ENCODE data around the gene GTF3C4. TPM values are rescaled to one million over a fixed set of nuclear protein-coding genes. Genes with fewer than 3 reads are reported as not detected.

Gene GTF3C4
- polyA plus RNA-seq (ENCODE audit: insufficient read length) = 14.3 TPM

GRCh38 chr9:132670457-132671391 is at the start of gene GTF3C4:
Gene GTF3C4 (plus strand): TSS chr9:132670464. CDS start chr9:132670599, 135 bp downstream.
- DNase-seq = peak; percentile 16

- DNase-seq = no peak
Observed at GRCh38 chr9:132622159-132622558, 48.1 kb upstream of the GTF3C4 start.

GRCh38 chr9:132626285-132626684 is 44.0 kb upstream of the GTF3C4 start:
- no peak for DNase-seq

GRCh38 chr9:132627106-132627505 is 43.2 kb upstream of the GTF3C4 start:
- no peak for DNase-seq

- DNase-seq = no peak
Observed at GRCh38 chr9:132627594-132627993, 42.7 kb upstream of the GTF3C4 start.

- DNase-seq = no peak
Observed at GRCh38 chr9:132628746-132629145, 41.5 kb upstream of the GTF3C4 start.

GRCh38 chr9:132630116-132630515 is 40.1 kb upstream of the GTF3C4 start:
- no peak for DNase-seq

- DNase-seq = no peak
Observed at GRCh38 chr9:132630811-132631210, 39.5 kb upstream of the GTF3C4 start.

- no peak for DNase-seq
Observed at GRCh38 chr9:132631280-132631679, 39.0 kb upstream of the GTF3C4 start.

GRCh38 chr9:132631685-132632084 is 38.6 kb upstream of the GTF3C4 start:
- no peak for DNase-seq

- DNase-seq = no peak
Observed at GRCh38 chr9:132632413-132633129, 37.7 kb upstream of the GTF3C4 start.

- no peak for DNase-seq
Observed at GRCh38 chr9:132634327-132634726, 35.9 kb upstream of the GTF3C4 start.

- no peak for DNase-seq
Observed at GRCh38 chr9:132637351-132637750, 32.9 kb upstream of the GTF3C4 start.

GRCh38 chr9:132637801-132638200 is 32.5 kb upstream of the GTF3C4 start:
- no peak for DNase-seq

- no peak for DNase-seq
Observed at GRCh38 chr9:132638240-132638639, 32.0 kb upstream of the GTF3C4 start.

GRCh38 chr9:132639322-132639721 is 30.9 kb upstream of the GTF3C4 start:
- DNase-seq = no peak

GRCh38 chr9:132641216-132641615 is 29.0 kb upstream of the GTF3C4 start:
- DNase-seq = no peak

GRCh38 chr9:132644251-132644650 is 26.0 kb upstream of the GTF3C4 start:
- no peak for DNase-seq

GRCh38 chr9:132645306-132645705 is 25.0 kb upstream of the GTF3C4 start:
- DNase-seq = no peak

- no peak for DNase-seq
Observed at GRCh38 chr9:132645711-132646110, 24.6 kb upstream of the GTF3C4 start.

- DNase-seq = no peak
Observed at GRCh38 chr9:132646726-132647125, 23.5 kb upstream of the GTF3C4 start.

- DNase-seq = no peak
Observed at GRCh38 chr9:132647355-132647754, 22.9 kb upstream of the GTF3C4 start.

GRCh38 chr9:132647806-132648205 is 22.5 kb upstream of the GTF3C4 start:
- no peak for DNase-seq

- no peak for DNase-seq
Observed at GRCh38 chr9:132648283-132648682, 22.0 kb upstream of the GTF3C4 start.

Measured in hindlimb muscle (tissue), 1 donor.